ENCODE measurements around the gene KLKB1.

GRCh38 chr4:186300659-186301390 is 73.5 kb downstream of the KLKB1 start:
- TF ChIP-seq CTCF (IDR thresholded peaks at IDR 0.05): no peak
- no peak for TF ChIP-seq POLR2A (IDR thresholded peaks at IDR 0.05)

All from tibial nerve (tissue), 3 donors.